ENCODE results near the gene SPDYE6.
"Not testable (repeated sequence)": the region's sequence is repeated elsewhere in the genome, so short reads cannot be mapped to it uniquely, and the experiment has no call there.

DNA sequence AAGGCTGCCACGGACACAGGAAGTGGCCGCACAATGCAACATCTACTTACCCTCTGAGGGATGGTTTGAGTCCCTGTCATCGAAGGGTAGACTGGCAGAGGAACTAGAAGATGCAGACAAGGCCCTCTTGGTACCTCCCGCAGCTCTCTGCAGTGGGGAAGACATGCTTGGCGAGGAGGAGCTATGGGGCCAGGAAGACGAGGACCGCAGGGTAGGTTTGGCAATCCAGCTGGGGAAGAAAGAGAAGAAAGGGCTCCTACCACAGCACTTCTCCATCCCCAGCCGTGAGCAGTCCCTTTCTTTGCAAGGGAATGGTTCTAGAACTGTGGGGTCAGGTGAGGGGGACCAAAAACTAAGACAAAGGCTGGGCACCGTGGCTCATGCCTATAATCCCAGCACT, 26.9 kb downstream of the SPDYE6 start:
- TF ChIP-seq, protein P1, sequence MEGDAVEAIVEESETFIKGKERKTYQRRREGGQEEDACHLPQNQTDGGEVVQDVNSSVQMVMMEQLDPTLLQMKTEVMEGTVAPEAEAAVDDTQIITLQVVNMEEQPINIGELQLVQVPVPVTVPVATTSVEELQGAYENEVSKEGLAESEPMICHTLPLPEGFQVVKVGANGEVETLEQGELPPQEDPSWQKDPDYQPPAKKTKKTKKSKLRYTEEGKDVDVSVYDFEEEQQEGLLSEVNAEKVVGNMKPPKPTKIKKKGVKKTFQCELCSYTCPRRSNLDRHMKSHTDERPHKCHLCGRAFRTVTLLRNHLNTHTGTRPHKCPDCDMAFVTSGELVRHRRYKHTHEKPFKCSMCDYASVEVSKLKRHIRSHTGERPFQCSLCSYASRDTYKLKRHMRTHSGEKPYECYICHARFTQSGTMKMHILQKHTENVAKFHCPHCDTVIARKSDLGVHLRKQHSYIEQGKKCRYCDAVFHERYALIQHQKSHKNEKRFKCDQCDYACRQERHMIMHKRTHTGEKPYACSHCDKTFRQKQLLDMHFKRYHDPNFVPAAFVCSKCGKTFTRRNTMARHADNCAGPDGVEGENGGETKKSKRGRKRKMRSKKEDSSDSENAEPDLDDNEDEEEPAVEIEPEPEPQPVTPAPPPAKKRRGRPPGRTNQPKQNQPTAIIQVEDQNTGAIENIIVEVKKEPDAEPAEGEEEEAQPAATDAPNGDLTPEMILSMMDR (conservative IDR thresholded peaks at IDR 0.05; ENCODE audit: low read depth, low read length), result not testable (repeated sequence)
- TF ChIP-seq EZH2 (IDR thresholded peaks at IDR 0.05; ENCODE audit: borderline replicate concordance, low read depth, low read length, poor library complexity, severe bottlenecking), result not testable (repeated sequence)

All from A673 (cell line).